Neural cell (in vitro differentiated cells): ENCODE measurements around the gene LIPM.

Experiments used
- RAD21 ChIP-seq: fragments of 450-650 bp; conservative IDR thresholded peaks from 2 replicates; pipeline ENCODE4 v1.6.1; 2014; ENCODE audit warnings: antibody characterized with exemption, mild to moderate bottlenecking, moderate library complexity
- TF ChIP-seq, protein P1 (sequence below): fragments of 450-650 bp; IDR thresholded peaks from 2 replicates; pipeline ENCODE4 v1.5.1; 2014; ENCODE audit warnings: antibody characterized with exemption, mild to moderate bottlenecking, moderate library complexity; ENCODE audit not compliant: poor library complexity, severe bottlenecking

DNA sequence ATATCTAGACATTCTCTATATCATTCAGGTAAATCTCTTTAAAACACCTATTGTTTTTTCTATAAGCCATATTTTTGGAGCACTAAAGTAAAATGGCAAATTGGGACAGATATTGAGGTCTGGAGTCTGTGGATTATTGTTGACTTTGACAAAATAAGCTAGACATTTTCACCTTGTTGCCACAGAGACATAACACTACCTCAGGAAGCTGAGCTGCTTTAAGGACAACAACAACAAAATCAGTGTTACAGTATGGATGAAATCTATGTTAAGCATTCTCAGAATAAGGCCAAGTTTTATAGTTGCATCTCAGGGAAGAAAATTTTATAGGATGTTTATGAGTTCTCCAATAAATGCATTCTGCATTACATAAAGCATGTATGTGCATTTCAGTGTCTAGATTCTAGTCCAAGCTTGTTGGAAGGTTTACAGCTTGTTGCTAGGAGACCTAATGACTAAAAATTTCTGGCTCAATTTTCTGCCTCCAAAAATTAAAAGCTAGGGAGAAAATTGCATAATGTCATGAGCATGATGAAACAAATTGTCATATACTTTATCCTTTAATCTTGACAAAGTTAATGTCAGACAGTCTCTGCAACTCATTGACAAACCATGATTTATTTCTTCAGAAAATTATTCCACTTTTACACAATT is 18.3 kb downstream of the LIPM start:
- TF ChIP-seq, protein P1, sequence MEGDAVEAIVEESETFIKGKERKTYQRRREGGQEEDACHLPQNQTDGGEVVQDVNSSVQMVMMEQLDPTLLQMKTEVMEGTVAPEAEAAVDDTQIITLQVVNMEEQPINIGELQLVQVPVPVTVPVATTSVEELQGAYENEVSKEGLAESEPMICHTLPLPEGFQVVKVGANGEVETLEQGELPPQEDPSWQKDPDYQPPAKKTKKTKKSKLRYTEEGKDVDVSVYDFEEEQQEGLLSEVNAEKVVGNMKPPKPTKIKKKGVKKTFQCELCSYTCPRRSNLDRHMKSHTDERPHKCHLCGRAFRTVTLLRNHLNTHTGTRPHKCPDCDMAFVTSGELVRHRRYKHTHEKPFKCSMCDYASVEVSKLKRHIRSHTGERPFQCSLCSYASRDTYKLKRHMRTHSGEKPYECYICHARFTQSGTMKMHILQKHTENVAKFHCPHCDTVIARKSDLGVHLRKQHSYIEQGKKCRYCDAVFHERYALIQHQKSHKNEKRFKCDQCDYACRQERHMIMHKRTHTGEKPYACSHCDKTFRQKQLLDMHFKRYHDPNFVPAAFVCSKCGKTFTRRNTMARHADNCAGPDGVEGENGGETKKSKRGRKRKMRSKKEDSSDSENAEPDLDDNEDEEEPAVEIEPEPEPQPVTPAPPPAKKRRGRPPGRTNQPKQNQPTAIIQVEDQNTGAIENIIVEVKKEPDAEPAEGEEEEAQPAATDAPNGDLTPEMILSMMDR, result no peak
- TF ChIP-seq RAD21, result no peak
